IMR-90 (cell line): ENCODE measurements around the gene TEFM. TPM values are rescaled to one million over a fixed set of nuclear protein-coding genes. Genes with fewer than 3 reads are reported as not detected.

Experiments used
- ATAC-seq: fragments of 200-7000 bp; cut with Tn5 transposase; 2 replicates; pipeline ENCODE4 v1.9.1; 2020; ENCODE audit warnings: low read depth, mild to moderate bottlenecking, moderate library complexity
- BruUV-seq: library from RNA; stranded (reverse); fragments of 400-500 nt; replicated peaks from 2 replicates; lab custom pipeline; 2021; lab: Mats Ljungman, UMichigan
- CTCF ChIA-PET: fragments of 300-600 bp; formaldehyde crosslinking; extraction: SDS; loops from one replicate; lab custom pipeline; 2021; ENCODE audit warnings: antibody characterized with exemption; lab: Yijun Ruan, JAX
- POLR2A ChIA-PET: fragments of 300-600 bp; sonication (Branson Sonifier 250); formaldehyde crosslinking; loops from one replicate; lab custom pipeline; 2022; ENCODE audit warnings: antibody characterized with exemption; ENCODE audit not compliant: unreplicated experiment; lab: Charles Lee
- DNase-seq: peaks from one replicate; pipeline ENCODE4 v3.0.0; 2013
- H2AFZ ChIP-seq: replicated peaks from 2 replicates; pipeline ENCODE3; 2013; ENCODE audit warnings: low read length, mild to moderate bottlenecking; ENCODE audit not compliant: poor library complexity
- H2AK5ac ChIP-seq: 2 replicates; pipeline ENCODE4 v1.6.1; 2013; ENCODE audit warnings: low read depth, low read length, inconsistent platforms
- H2AK9ac ChIP-seq: replicated peaks from 2 replicates; pipeline ENCODE3; 2013; ENCODE audit warnings: mild to moderate bottlenecking, low read depth, low read length, moderate library complexity; ENCODE audit not compliant: poor library complexity
- H2BK120ac ChIP-seq: 2 replicates; pipeline ENCODE4 v1.6.1; 2013; ENCODE audit warnings: low read depth, low read length, inconsistent platforms
- H2BK15ac ChIP-seq: 3 replicates; pipeline ENCODE4 v1.6.1; 2013; ENCODE audit warnings: low read depth, low read length, inconsistent platforms
- H2BK20ac ChIP-seq: 2 replicates; pipeline ENCODE4 v1.6.1; 2013; ENCODE audit warnings: low read depth, mild to moderate bottlenecking, inconsistent platforms, low read length, moderate library complexity
- H2BK5ac ChIP-seq: 2 replicates; pipeline ENCODE4 v1.6.1; 2013; ENCODE audit warnings: mild to moderate bottlenecking, low read depth, low read length, inconsistent platforms; ENCODE audit not compliant: poor library complexity, severe bottlenecking
- H3K14ac ChIP-seq: replicated peaks from 2 replicates; pipeline ENCODE4 v1.6.1; 2013; ENCODE audit warnings: low read depth, low read length, inconsistent platforms
- H3K18ac ChIP-seq: 2 replicates; pipeline ENCODE4 v1.6.1; 2013; ENCODE audit warnings: low read depth, low read length, control low read depth
- H3K23ac ChIP-seq: 2 replicates; pipeline ENCODE4 v1.6.1; 2013; ENCODE audit warnings: low read depth, low read length, inconsistent platforms
- H3K27ac ChIP-seq: 2 replicates; pipeline ENCODE4 v1.5.1; 2013; ENCODE audit warnings: mild to moderate bottlenecking, control low read depth, low read length; ENCODE audit not compliant: insufficient read depth
- H3K27me3 ChIP-seq: 2 replicates; pipeline ENCODE4 v1.6.1; 2013; ENCODE audit warnings: low read length; ENCODE audit not compliant: control insufficient read depth, insufficient read depth
- H3K36me3 ChIP-seq: 2 replicates; pipeline ENCODE4 v1.6.1; 2013; ENCODE audit warnings: low read length, mixed read lengths; ENCODE audit not compliant: control insufficient read depth, insufficient read depth
- H3K4ac ChIP-seq: 2 replicates; pipeline ENCODE4 v1.6.1; 2013; ENCODE audit warnings: low read depth, low read length, inconsistent platforms
- H3K4me1 ChIP-seq: 2 replicates; pipeline ENCODE4 v1.6.1; 2013; ENCODE audit warnings: low read length, mixed read lengths; ENCODE audit not compliant: control insufficient read depth, insufficient read depth
- H3K4me2 ChIP-seq: 2 replicates; pipeline ENCODE4 v1.6.1; 2013; ENCODE audit warnings: low read depth, mild to moderate bottlenecking, control low read depth, low read length, moderate library complexity
- H3K4me3 ChIP-seq: 2 replicates; pipeline ENCODE4 v1.5.1; 2013; ENCODE audit warnings: low read depth, mild to moderate bottlenecking, control low read depth, low read length, moderate library complexity; ENCODE audit not compliant: insufficient read depth
- H3K56ac ChIP-seq: 2 replicates; pipeline ENCODE4 v1.6.1; 2013; ENCODE audit warnings: low read length, inconsistent platforms; ENCODE audit not compliant: insufficient read depth; ENCODE audit errors: extremely low read depth
- H3K79me1 ChIP-seq, 2 experiments: 2 replicates each; pipeline ENCODE4 v1.6.1; 2013; ENCODE audit warnings: low read length in 2 of 2, inconsistent platforms in 1 of 2, low read depth in 1 of 2
- H3K9ac ChIP-seq: 2 replicates; pipeline ENCODE4 v1.6.1; 2013; ENCODE audit warnings: low read depth, low read length, control low read depth
- H3K9me1 ChIP-seq: 2 replicates; pipeline ENCODE4 v1.6.1; 2013; ENCODE audit warnings: low read length, inconsistent platforms; ENCODE audit not compliant: insufficient read depth
- H3K9me3 ChIP-seq: 2 replicates; pipeline ENCODE4 v1.6.1; 2013; ENCODE audit warnings: low read length; ENCODE audit not compliant: control insufficient read depth, insufficient read depth
- H4K20me1 ChIP-seq: 2 replicates; pipeline ENCODE4 v1.6.1; 2013; ENCODE audit warnings: low read length, inconsistent platforms; ENCODE audit not compliant: insufficient read depth
- H4K5ac ChIP-seq: 2 replicates; pipeline ENCODE4 v1.6.1; 2013; ENCODE audit warnings: mild to moderate bottlenecking, low read depth, low read length, control low read depth
- H4K8ac ChIP-seq, 2 experiments: 2 replicates each; pipeline ENCODE4 v1.6.1; 2013; ENCODE audit warnings: low read depth in 2 of 2, low read length in 2 of 2, control low read depth in 1 of 2, inconsistent platforms in 1 of 2
- H4K91ac ChIP-seq: 2 replicates; pipeline ENCODE4 v1.6.1; 2013; ENCODE audit warnings: low read depth, low read length, inconsistent platforms; ENCODE audit not compliant: insufficient read depth
- RAD21 ChIP-seq: IDR thresholded peaks from 2 replicates; pipeline ENCODE4 v1.6.1; 2012; ENCODE audit warnings: low read length, improper control_type of control experiment
- RFX5 ChIP-seq: IDR thresholded peaks from 2 replicates; pipeline ENCODE4 v1.8.0; 2012; ENCODE audit warnings: low read depth, mild to moderate bottlenecking, low read length, moderate library complexity
- WGBS, 2 experiments: methylation state at CpG; one replicate each; pipeline versions ENCODE4 v1.1.5 to v1.1.7; 2013; ENCODE audit warnings: missing lambda C conversion rate in 2 of 2; ENCODE audit not compliant: insufficient read length in 1 of 2; ENCODE audit errors: extremely low coverage in 2 of 2; 5-methylcytosine and 5-hydroxymethylcytosine counted together
- dilution Hi-C: fragments of 300-500 bp; cut with HindIII; formaldehyde crosslinking; loops from one replicate; pipeline ENCODE4 v1.14.3; 2018; ENCODE audit warnings: low sequenced_read_pairs; ENCODE audit not compliant: unreplicated experiment
- in situ Hi-C: fragments of 300-500 bp; cut with MboI; formaldehyde crosslinking; loops from 3 replicates; pipeline ENCODE4 v1.14.3; 2019; ENCODE audit warnings: low sequenced_read_pairs, inconsistent platforms, mixed read lengths
- intact Hi-C: fragments of 100-400 bp; cut with micrococcal nuclease; formaldehyde crosslinking; loops from 2 replicates; pipeline ENCODE4 v1.10.0; 2022
- polyA plus RNA-seq, 3 experiments: library from polyadenylated mRNA; depleted of rRNA; stranded (reverse); fragments of >200 nt; gene quantifications; 2 replicates each; pipeline ENCODE4 v1.2.3, GENCODE V29; 2012; ENCODE audit warnings: low replicate concordance in 1 of 3
- total RNA-seq: library from RNA; depleted of rRNA; stranded (reverse); fragments of >200 nt; gene quantifications from 2 replicates; pipeline ENCODE4 v1.2.3, GENCODE V29; 2012

The TEFM gene
- total and polyA plus RNA-seq, 2 of the 4 experiments (the other 2 are of a cell fraction) = 7.9 to 13.8 TPM

DNA sequence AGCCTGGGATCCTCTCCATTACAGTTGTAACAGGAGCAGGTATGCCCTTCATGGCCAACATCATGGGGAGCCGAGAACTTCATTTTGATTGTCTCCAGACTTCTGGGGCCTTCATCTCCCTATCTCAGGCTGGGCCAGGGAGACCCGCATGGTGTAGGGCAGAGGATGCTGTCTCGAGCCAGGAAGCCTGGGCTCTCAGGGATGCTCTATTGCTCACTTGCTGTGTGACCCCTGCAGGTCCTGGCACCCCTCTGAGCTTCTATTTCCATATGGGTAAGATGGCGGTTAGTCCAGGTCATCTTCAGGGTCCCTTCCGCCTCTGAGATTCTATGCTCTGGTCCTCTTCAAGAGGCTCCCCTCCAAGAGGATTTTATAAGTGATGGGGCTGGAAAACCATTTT lies 44.2 kb upstream of the TEFM start:
- H4K20me1 ChIP-seq = no peaks in the 10 kb centered on the region
- in situ Hi-C loops (no loop called here), dilution Hi-C loops (no loop called here), intact Hi-C loops (no loop called here)
- no peak overlapping the region for H3K14ac ChIP-seq
- H4K5ac ChIP-seq = no peak overlapping the region
- H3K9ac ChIP-seq = no peak overlapping the region
- peaks cover 4% of the 10 kb centered on the region; the same call in 1 of the 2 replicates for H3K4me1 ChIP-seq
- no peak overlapping the region for H2AFZ ChIP-seq
- H3K27ac ChIP-seq = no peak overlapping the region
- no peak overlapping the region for H2BK20ac ChIP-seq
- H3K18ac ChIP-seq = no peak overlapping the region
- CTCF ChIA-PET = no interaction called here
- no peak overlapping the region for H2AK9ac ChIP-seq
- no peak overlapping the region for H3K23ac ChIP-seq
- 0 out of 2 replicates have a peak, but pooled peaks cover under 1% of the 10 kb centered on the region for H3K9me1 ChIP-seq
- H3K56ac ChIP-seq = no peak overlapping the region
- H2BK120ac ChIP-seq = no peak overlapping the region
- H2AK5ac ChIP-seq = no peak overlapping the region; the same call in 1 of the 2 replicates
- POLR2A ChIA-PET = no interaction called here
- H3K9me3 ChIP-seq = no peaks in the 10 kb centered on the region
- BruUV-seq = no TSS peak
- no peaks in the 10 kb centered on the region; the same call in 1 of the 2 replicates for H3K27me3 ChIP-seq
- H3K4ac ChIP-seq = no peak overlapping the region
- H4K91ac ChIP-seq = no peak overlapping the region
- H3K36me3 ChIP-seq = no peaks in the 10 kb centered on the region
- no peak for ATAC-seq
- TF ChIP-seq RFX5 (no peak), RAD21 (no peak)
- WGBS, 2 experiments = 83% methylated on average over 1 of the region's 5 CpGs; no CpG with 5 or more reads in 1 of the 2 experiments
- no peak for DNase-seq
- no peak overlapping the region for H3K4me3 ChIP-seq
- no peak overlapping the region for H2BK5ac ChIP-seq
- H4K8ac ChIP-seq = no peak overlapping the region
- H3K4me2 ChIP-seq = no peak overlapping the region
- H2BK15ac ChIP-seq = no peak overlapping the region
- no peaks in the 10 kb centered on the region for H3K79me1 ChIP-seq
